ENCODE results near the gene TCTN3.

- TF ChIP-seq ZBTB10 (CRISPR knock-in tag; IDR thresholded peaks at IDR 0.05; ENCODE audit: borderline replicate concordance) = no peak
- TF ChIP-seq ZUFSP (CRISPR knock-in tag; IDR thresholded peaks at IDR 0.05; ENCODE audit: borderline replicate concordance) = no peak
- no peak for TF ChIP-seq ATF3 (CRISPR knock-in tag; IDR thresholded peaks at IDR 0.05)
- TF ChIP-seq ASH2L (IDR thresholded peaks at IDR 0.05; ENCODE audit: insufficient read length, low read depth, low read length) = no peak
- TF ChIP-seq POLR2AphosphoS2 (IDR thresholded peaks at IDR 0.05; ENCODE audit: low read depth, low read length) = no peak
- TF ChIP-seq KDM1A (CRISPR knock-in tag; IDR thresholded peaks at IDR 0.05) = no peak
Measured at GRCh38 chr10:95728526-95728925, 34.8 kb upstream of the TCTN3 start.

All from HepG2 (cell line).